Ovary (tissue), 3 donors: ENCODE data around the gene OR6A2.

Experiments used
- CTCF ChIP-seq, 3 donors: fragments of 450-650 bp in 2 of 3; fragments of 200-600 bp in 1 of 3; IDR thresholded peaks; one replicate each; pipeline versions ENCODE4 v1.5.1 to v1.8.0; 2016 to 2022; ENCODE audit warnings: antibody characterized with exemption in 3 of 3, mild to moderate bottlenecking in 1 of 3
- EP300 ChIP-seq: sonication (generic); formaldehyde crosslinking; IDR thresholded peaks from one replicate; pipeline ENCODE4 v1.6.1; 2017; ENCODE audit warnings: antibody characterized with exemption
- POLR2A ChIP-seq: fragments of 450-650 bp; IDR thresholded peaks from one replicate; pipeline ENCODE4 v1.6.1; 2017; ENCODE audit warnings: antibody characterized with exemption, mild to moderate bottlenecking, moderate library complexity
- donor health status: DM: no; HTN: no; CAD: no.

GRCh38 chr11:6746086-6746618, 53.3 kb downstream of the OR6A2 start:
- no peak for TF ChIP-seq CTCF (IDR thresholded peaks at IDR 0.05)
- no peak for TF ChIP-seq POLR2A
- TF ChIP-seq EP300 = no peak
